GM12878 (cell line): Measurements from ENCODE around the gene USP37.

Source experiments
- PML ChIP-seq: IDR thresholded peaks from 2 replicates; pipeline ENCODE4 v1.6.1; 2012; ENCODE audit warnings: low read length, inconsistent platforms
- TCF3 ChIP-seq: IDR thresholded peaks from 2 replicates; pipeline ENCODE4 v1.6.1; 2012; ENCODE audit warnings: low read depth, mild to moderate bottlenecking, low read length, borderline replicate concordance; ENCODE audit not compliant: insufficient read depth

GRCh38 chr2:218536804-218537494, 31.2 kb downstream of the USP37 start:
- TF ChIP-seq TCF3 (no peak), PML (no peak)
